Measurements from ENCODE around the gene NAXE. TPM values are rescaled to one million over a fixed set of nuclear protein-coding genes. Genes with fewer than 3 reads are reported as not detected.

NAXE gene
- total RNA-seq, 1 donor from 2014 or later: 99.1 TPM

- no peak for TF ChIP-seq CTCF (IDR thresholded peaks at IDR 0.05; ENCODE audit: unreplicated experiment)
- DNase-seq (ENCODE audit: low spot score in 2 of 2, unreplicated experiment in 2 of 2): no peak
- Mint-ChIP-seq H3K27me3 (ENCODE audit: low read depth) (no peaks in the 10 kb centered on the region), H3K36me3 (peaks cover 4% of the 10 kb centered on the region), H3K27ac (peak overlapping the region; percentile 24), H3K9me3 (no peaks in the 10 kb centered on the region), H3K4me1 (peaks cover 22% of the 10 kb centered on the region), H3K4me3 (peak overlapping the region; percentile 98)
Observed at GRCh38 chr1:156571261-156571852, 20.2 kb upstream of the NAXE start.

- H3K27ac Mint-ChIP-seq: peak within 1 kb of the TSS; percentile 92
- H3K27me3 Mint-ChIP-seq (ENCODE audit: low read depth): no peaks in the 10 kb centered on the region
- no peaks in the 10 kb centered on the region for H3K9me3 Mint-ChIP-seq
- peak within 1 kb of the TSS; percentile 98 for H3K4me3 Mint-ChIP-seq
- peaks cover 4% of the 10 kb centered on the region for H3K36me3 Mint-ChIP-seq
- peak; percentile 73 to 84 for DNase-seq (ENCODE audit: low spot score in 2 of 2, unreplicated experiment in 2 of 2)
- peaks cover 22% of the 10 kb centered on the region for H3K4me1 Mint-ChIP-seq
- TF ChIP-seq CTCF (IDR thresholded peaks at IDR 0.05; ENCODE audit: unreplicated experiment): no peak
Observed at GRCh38 chr1:156571919-156572662, 19.5 kb upstream of the NAXE start, which contains the start of gene IQGAP3. Gene IQGAP3 (minus strand): TSS chr1:156572565. CDS start chr1:156572529, 36 bp downstream.

GRCh38 chr1:156572663-156573018, 18.9 kb upstream of the NAXE start:
- Mint-ChIP-seq H3K27me3 (ENCODE audit: low read depth) (no peaks in the 10 kb centered on the region), H3K9me3 (no peaks in the 10 kb centered on the region), H3K27ac (no peak overlapping the region), H3K4me1 (peaks cover 24% of the 10 kb centered on the region), H3K4me3 (peak overlapping the region; percentile 98), H3K36me3 (peaks cover 4% of the 10 kb centered on the region)
- TF ChIP-seq CTCF (IDR thresholded peaks at IDR 0.05; ENCODE audit: unreplicated experiment): no peak
- no peak for DNase-seq (ENCODE audit: low spot score in 2 of 2, unreplicated experiment in 2 of 2)

GRCh38 chr1:156574039-156574633, 17.4 kb upstream of the NAXE start:
- Mint-ChIP-seq H3K9me3 (no peaks in the 10 kb centered on the region), H3K4me1 (peaks cover 29% of the 10 kb centered on the region)

GRCh38 chr1:156577550-156577949, 14.0 kb upstream of the NAXE start:
- Mint-ChIP-seq H3K4me3 (no peak overlapping the region), H3K27ac (peak overlapping the region; percentile 71), H3K9me3 (no peaks in the 10 kb centered on the region)

More at GRCh38 chr1:156574039-156574633, 17.4 kb upstream of the NAXE start:
- DNase-seq (ENCODE audit: low spot score in 2 of 2, unreplicated experiment in 2 of 2): no peak
- no peak overlapping the region for H3K4me3 Mint-ChIP-seq
- H3K27me3 Mint-ChIP-seq (ENCODE audit: low read depth): no peaks in the 10 kb centered on the region
- no peak overlapping the region for H3K27ac Mint-ChIP-seq
- H3K36me3 Mint-ChIP-seq: peaks cover 1% of the 10 kb centered on the region
- TF ChIP-seq CTCF (IDR thresholded peaks at IDR 0.05; ENCODE audit: unreplicated experiment): no peak

More at GRCh38 chr1:156577550-156577949, 14.0 kb upstream of the NAXE start:
- DNase-seq (ENCODE audit: low spot score in 2 of 2, unreplicated experiment in 2 of 2): no peak
- TF ChIP-seq CTCF (IDR thresholded peaks at IDR 0.05; ENCODE audit: unreplicated experiment): no peak
- Mint-ChIP-seq H3K36me3 (no peaks in the 10 kb centered on the region), H3K4me1 (peaks cover 11% of the 10 kb centered on the region), H3K27me3 (ENCODE audit: low read depth) (no peaks in the 10 kb centered on the region)
